RWPE2 (cell line): ENCODE measurements around the gene CPSF6.

Source experiments
- ATAC-seq: fragments of 200-7000 bp; cut with Tn5 transposase; 3 replicates; pipeline ENCODE4 v1.9.1; 2021; ENCODE audit warnings: low read depth
- DNase-seq: peaks from one replicate; pipeline ENCODE4 v3.0.0-alpha.2; 2020; ENCODE audit warnings: low spot score
- H3K27ac ChIP-seq: fragments of 450-650 bp; 2 replicates; pipeline ENCODE4 v1.5.1; 2017; ENCODE audit warnings: mild to moderate bottlenecking; ENCODE audit not compliant: poor library complexity, severe bottlenecking
- H3K27me3 ChIP-seq: fragments of 250-450 bp; sonication (Bioruptor Pico); 2 replicates; pipeline ENCODE4 v1.5.1; 2021; ENCODE audit warnings: mild to moderate bottlenecking, moderate library complexity; ENCODE audit not compliant: insufficient read depth, poor library complexity, severe bottlenecking
- H3K36me3 ChIP-seq: fragments of 250-450 bp; sonication (Bioruptor Pico); 2 replicates; pipeline ENCODE4 v1.5.1; 2020; ENCODE audit warnings: low read depth, mild to moderate bottlenecking, moderate library complexity
- H3K4me1 ChIP-seq: fragments of 250-450 bp; sonication (Bioruptor Pico); 2 replicates; pipeline ENCODE4 v1.5.1; 2021; ENCODE audit warnings: mild to moderate bottlenecking, moderate library complexity; ENCODE audit not compliant: insufficient read depth, poor library complexity, severe bottlenecking
- H3K4me3 ChIP-seq: fragments of 250-450 bp; sonication (Bioruptor Pico); 2 replicates; pipeline ENCODE4 v1.5.1; 2021; ENCODE audit warnings: mild to moderate bottlenecking, moderate library complexity; ENCODE audit not compliant: severe bottlenecking
- H3K9me3 ChIP-seq: fragments of 250-450 bp; sonication (Bioruptor Pico); 2 replicates; pipeline ENCODE4 v1.5.1; 2021; ENCODE audit warnings: mild to moderate bottlenecking, moderate library complexity; ENCODE audit not compliant: severe bottlenecking
- TF ChIP-seq, protein P1 (sequence below): fragments of 450-650 bp; IDR thresholded peaks from one replicate; pipeline ENCODE4 v1.5.1; 2017; ENCODE audit warnings: mild to moderate bottlenecking, moderate library complexity; ENCODE audit not compliant: poor library complexity, severe bottlenecking

The CPSF6 gene

DNA sequence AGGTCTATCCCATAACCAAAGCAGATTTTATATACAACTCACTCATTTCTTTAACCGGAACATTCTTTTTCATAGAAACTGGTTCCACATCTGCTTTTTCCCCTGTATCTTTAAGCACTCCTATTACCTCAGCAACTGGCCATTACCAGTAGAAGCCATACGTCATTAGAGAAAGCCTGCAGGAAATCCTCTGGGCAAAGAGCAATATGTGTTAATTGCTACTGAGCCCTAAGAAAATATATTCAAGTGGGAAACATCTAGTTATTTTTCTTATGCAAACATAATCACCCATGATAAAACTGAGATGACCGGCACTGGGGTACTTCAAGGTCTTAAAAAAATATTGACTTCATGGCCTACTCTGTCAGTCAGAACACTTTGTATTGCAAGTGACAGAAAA is 28.2 kb upstream of the CPSF6 start:
- ATAC-seq, result no peak
- Histone ChIP-seq H3K36me3 (no peaks in the 10 kb centered on the region), H3K4me3 (no peak overlapping the region), H3K27me3 (no peaks in the 10 kb centered on the region), H3K4me1 (no peaks in the 10 kb centered on the region), H3K27ac (no peak overlapping the region), H3K9me3 (no peaks in the 10 kb centered on the region)
- DNase-seq, result no peak
- TF ChIP-seq, protein P1, sequence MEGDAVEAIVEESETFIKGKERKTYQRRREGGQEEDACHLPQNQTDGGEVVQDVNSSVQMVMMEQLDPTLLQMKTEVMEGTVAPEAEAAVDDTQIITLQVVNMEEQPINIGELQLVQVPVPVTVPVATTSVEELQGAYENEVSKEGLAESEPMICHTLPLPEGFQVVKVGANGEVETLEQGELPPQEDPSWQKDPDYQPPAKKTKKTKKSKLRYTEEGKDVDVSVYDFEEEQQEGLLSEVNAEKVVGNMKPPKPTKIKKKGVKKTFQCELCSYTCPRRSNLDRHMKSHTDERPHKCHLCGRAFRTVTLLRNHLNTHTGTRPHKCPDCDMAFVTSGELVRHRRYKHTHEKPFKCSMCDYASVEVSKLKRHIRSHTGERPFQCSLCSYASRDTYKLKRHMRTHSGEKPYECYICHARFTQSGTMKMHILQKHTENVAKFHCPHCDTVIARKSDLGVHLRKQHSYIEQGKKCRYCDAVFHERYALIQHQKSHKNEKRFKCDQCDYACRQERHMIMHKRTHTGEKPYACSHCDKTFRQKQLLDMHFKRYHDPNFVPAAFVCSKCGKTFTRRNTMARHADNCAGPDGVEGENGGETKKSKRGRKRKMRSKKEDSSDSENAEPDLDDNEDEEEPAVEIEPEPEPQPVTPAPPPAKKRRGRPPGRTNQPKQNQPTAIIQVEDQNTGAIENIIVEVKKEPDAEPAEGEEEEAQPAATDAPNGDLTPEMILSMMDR, result no peak

DNA sequence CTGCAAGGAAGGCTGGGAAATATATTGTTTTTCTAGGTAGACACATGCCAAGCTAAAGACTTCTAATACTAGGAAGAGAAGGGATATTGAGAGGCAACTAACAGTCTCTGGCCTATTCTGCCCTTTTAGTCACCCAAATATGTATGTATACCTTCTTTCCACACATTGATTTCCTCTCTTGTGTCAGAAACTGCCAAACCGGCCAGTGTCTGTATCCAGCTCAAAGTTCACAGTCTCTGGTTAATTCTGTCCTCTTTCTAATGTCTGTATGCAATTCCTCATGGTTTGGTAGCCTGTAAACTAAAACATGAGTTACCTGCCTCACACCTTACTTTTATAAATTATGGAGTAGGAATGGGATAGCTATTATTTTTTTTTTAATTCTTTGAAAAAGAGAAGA is 25.2 kb upstream of the CPSF6 start:
- Histone ChIP-seq H3K27me3 (no peaks in the 10 kb centered on the region), H3K4me1 (no peaks in the 10 kb centered on the region), H3K4me3 (no peak overlapping the region), H3K27ac (no peak overlapping the region), H3K36me3 (no peaks in the 10 kb centered on the region), H3K9me3 (no peaks in the 10 kb centered on the region)
- TF ChIP-seq, protein P1, result no peak
- ATAC-seq (no peak), DNase-seq (no peak)

DNA sequence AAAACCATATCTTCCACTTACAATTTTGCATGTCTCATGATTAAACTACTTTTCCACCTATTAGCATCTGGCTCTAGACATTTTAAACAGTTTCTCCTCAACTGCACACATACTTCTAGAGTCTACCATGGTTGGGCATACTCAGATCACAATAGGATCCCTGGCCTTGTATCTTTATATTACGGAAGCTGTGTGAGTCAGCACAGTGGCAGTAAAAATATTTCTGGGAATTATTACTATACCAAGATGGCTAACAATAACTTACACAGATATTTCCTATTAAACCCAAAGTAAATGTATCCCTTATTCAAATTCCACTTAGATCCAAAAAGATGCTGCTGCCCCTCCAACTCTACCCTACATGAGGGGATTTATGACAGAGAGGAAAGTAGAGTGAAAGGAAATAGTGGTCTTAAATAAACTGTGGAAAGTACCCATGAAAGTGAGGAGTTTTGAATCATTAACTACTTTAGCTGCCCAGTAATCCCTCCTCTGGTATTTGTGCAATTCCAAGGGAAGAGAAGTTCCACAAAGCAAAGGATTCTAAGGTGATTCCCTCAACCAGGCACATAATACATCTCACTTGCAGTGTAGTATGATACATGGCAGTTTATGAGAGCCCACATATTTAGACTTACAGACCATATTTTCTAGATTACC is 14.0 kb upstream of the CPSF6 start:
- no peaks in the 10 kb centered on the region for H3K36me3 ChIP-seq
- H3K4me3 ChIP-seq, result no peak overlapping the region
- ATAC-seq (no peak), DNase-seq (no peak)
- no peaks in the 10 kb centered on the region for H3K4me1 ChIP-seq
- TF ChIP-seq, protein P1, result no peak
- no peaks in the 10 kb centered on the region for H3K9me3 ChIP-seq
- H3K27ac ChIP-seq, result no peak overlapping the region
- H3K27me3 ChIP-seq, result no peaks in the 10 kb centered on the region

DNA sequence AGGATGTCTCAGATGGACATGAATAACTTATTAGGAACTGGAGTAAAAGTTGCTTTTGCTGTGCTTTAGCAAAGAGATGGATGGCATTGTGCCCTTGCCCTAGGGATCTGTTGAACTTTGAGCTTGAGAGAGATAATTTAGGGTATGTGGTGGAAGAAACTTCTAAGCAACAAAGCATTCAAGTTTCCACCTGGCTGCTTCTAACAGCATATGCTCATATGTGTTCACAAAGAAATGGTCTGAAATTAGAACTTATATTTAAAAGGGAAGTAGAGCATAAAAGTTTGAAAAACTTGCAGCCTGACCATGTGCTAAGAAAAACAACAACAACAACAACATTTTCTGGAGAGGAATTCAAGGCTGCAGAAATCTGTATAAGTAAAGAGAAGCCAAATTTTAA is 7.9 kb upstream of the CPSF6 start:
- DNase-seq (no peak), ATAC-seq (no peak)
- Histone ChIP-seq H3K36me3 (no peaks in the 10 kb centered on the region), H3K4me1 (no peaks in the 10 kb centered on the region), H3K27ac (no peak overlapping the region), H3K9me3 (no peaks in the 10 kb centered on the region), H3K27me3 (no peaks in the 10 kb centered on the region), H3K4me3 (no peak overlapping the region)
- TF ChIP-seq, protein P1, result no peak

DNA sequence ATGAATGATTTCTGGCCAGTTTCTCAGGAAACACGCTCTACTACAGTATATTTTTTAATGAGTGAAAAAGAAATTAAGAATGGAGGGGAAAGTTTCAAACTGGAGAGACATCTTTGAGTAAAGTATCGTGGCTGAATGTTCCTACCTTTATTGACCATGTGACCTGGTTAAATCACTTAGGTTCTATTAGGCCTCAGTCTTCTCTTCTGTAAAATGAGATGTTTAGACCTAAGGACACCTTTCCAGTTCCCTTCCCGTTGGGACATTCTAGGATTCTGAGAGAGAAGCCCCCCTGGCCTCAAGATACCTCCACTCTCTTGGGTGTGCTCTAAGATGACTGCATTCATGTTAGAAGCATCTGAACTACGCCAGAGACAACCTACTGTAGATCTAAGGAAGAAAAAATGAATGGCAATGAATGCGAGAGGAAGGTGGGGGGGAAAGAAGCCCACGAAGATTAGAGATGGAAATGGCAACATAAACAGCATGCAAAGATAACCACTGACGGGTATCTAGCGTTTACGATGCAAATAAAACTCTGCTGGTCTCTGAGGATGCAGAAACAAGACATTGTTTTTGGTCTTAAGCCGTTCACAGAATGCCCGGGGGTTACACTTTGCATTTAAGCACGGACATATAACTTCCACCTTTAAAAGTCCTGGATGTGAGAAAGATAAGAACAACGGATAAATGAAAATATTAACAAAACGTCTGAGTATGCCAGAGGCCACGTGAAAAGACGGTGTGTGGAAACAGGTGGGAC is 599 bp upstream of the CPSF6 start:
- ATAC-seq (no peak), DNase-seq (no peak)
- H3K27me3 ChIP-seq, result no peaks in the 10 kb centered on the region

More for the DNA sequence above, 599 bp upstream of the CPSF6 start:
- H3K27ac ChIP-seq, result peak overlapping the region; percentile 77
- no peaks in the 10 kb centered on the region for H3K9me3 ChIP-seq
- TF ChIP-seq, protein P1, result no peak
- H3K4me3 ChIP-seq, result peak overlapping the region; percentile 96
- H3K4me1 ChIP-seq, result peaks cover 17% of the 10 kb centered on the region
- peaks cover 27% of the 10 kb centered on the region for H3K36me3 ChIP-seq
